Vagina (tissue), 2 donors: ENCODE measurements around the gene NLGN1. TPM values are rescaled to one million over a fixed set of nuclear protein-coding genes. Genes with fewer than 3 reads are reported as not detected.

Experiments used
- DNase-seq, 2 donors: peaks; one replicate each; pipeline ENCODE4 v3.0.0-alpha.2; 2017; ENCODE audit errors: extremely low spot score in 2 of 2
- H3K27ac ChIP-seq: fragments of 200-600 bp; sonication (generic); one replicate; pipeline ENCODE4 v1.5.1; 2019
- H3K27me3 ChIP-seq: fragments of 200-600 bp; sonication (generic); one replicate; pipeline ENCODE4 v1.5.1; 2019
- H3K36me3 ChIP-seq, 2 donors: fragments of 200-600 bp; sonication (generic); one replicate each; pipeline ENCODE4 v1.5.1; 2017 to 2019
- H3K4me1 ChIP-seq: fragments of 200-600 bp; sonication (generic); one replicate; pipeline ENCODE4 v1.5.1; 2019
- H3K4me3 ChIP-seq, 2 donors: fragments of 200-600 bp; sonication (generic); 1 replicate in 1 of 2; 2 replicates in 1 of 2; pipeline ENCODE4 v1.5.1; 2016 to 2019
- H3K9me3 ChIP-seq: fragments of 200-600 bp; sonication (generic); one replicate; pipeline ENCODE4 v1.5.1; 2019
- POLR2A ChIP-seq, 2 donors: fragments of 450-650 bp; IDR thresholded peaks; one replicate each; pipeline ENCODE4 v1.6.1; 2017; ENCODE audit warnings: antibody characterized with exemption in 2 of 2, mild to moderate bottlenecking in 2 of 2, moderate library complexity in 2 of 2
- POLR2AphosphoS5 ChIP-seq, 2 donors: sonication (generic); formaldehyde crosslinking; IDR thresholded peaks; one replicate each; pipeline ENCODE4 v1.9.0; 2017; ENCODE audit warnings: antibody characterized with exemption in 2 of 2, mild to moderate bottlenecking in 2 of 2, low read depth in 1 of 2; ENCODE audit not compliant: insufficient read depth in 1 of 2
- intact Hi-C: fragments of 100-400 bp; cut with DNase I; formaldehyde crosslinking; loops from one replicate; pipeline ENCODE4 v1.15.1; 2023
- total RNA-seq: library from RNA; depleted of rRNA; stranded (reverse); fragments of >200 nt; gene quantifications from one replicate; pipeline ENCODE4 v1.2.3, GENCODE V29; 2016
- TF ChIP-seq, protein P1 (sequence below), 3 experiments: fragments of 450-650 bp in 2 of 3; fragments of 200-600 bp in 1 of 3; sonication (generic) in 1 of 3; IDR thresholded peaks; one replicate each; pipeline ENCODE4 v1.5.1; 2017 to 2019; ENCODE audit warnings: antibody characterized with exemption in 3 of 3, mild to moderate bottlenecking in 2 of 3, moderate library complexity in 2 of 3

NLGN1 gene
- total RNA-seq, 1 donor from 2014 or later, result 4.7 TPM

DNA sequence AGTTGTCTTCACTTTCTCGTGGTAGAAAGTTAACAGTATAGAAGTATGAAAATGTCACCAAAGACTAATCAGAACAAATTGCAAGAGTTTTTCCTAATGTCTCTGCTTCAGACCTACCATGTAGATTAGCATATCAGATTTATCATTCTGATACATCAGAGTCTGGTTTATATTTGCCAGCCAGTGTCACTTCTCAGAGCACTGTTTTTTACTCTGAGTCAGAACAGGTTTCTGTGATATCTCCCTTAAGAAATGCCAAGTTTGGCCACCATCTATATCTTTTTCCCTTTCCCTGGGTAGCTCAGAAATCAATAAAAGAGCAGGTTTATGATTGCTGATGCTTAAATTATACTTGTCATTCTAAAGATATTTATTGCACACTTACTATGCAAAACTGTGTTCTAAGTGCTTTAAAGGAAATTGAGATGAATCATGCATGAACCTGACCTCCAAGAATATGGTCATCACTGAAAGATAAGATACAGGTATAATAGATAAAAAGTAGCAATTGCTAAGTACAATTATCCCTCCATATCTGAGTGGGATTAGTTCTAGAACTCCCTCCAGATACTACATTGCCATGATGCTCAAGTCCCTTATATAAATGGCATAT, 788.9 kb downstream of the NLGN1 start:
- Histone ChIP-seq H3K4me1 (no peaks in the 10 kb centered on the region), H3K27me3 (no peaks in the 10 kb centered on the region), H3K4me3 (no peak overlapping the region), H3K27ac (no peak overlapping the region), H3K9me3 (no peaks in the 10 kb centered on the region), H3K36me3 (no peaks in the 10 kb centered on the region)
- intact Hi-C loops, result no loop called here
- TF ChIP-seq, protein P1, sequence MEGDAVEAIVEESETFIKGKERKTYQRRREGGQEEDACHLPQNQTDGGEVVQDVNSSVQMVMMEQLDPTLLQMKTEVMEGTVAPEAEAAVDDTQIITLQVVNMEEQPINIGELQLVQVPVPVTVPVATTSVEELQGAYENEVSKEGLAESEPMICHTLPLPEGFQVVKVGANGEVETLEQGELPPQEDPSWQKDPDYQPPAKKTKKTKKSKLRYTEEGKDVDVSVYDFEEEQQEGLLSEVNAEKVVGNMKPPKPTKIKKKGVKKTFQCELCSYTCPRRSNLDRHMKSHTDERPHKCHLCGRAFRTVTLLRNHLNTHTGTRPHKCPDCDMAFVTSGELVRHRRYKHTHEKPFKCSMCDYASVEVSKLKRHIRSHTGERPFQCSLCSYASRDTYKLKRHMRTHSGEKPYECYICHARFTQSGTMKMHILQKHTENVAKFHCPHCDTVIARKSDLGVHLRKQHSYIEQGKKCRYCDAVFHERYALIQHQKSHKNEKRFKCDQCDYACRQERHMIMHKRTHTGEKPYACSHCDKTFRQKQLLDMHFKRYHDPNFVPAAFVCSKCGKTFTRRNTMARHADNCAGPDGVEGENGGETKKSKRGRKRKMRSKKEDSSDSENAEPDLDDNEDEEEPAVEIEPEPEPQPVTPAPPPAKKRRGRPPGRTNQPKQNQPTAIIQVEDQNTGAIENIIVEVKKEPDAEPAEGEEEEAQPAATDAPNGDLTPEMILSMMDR (IDR thresholded peaks at IDR 0.05), result no peak
- no peak for TF ChIP-seq POLR2A (IDR thresholded peaks at IDR 0.05)
- TF ChIP-seq POLR2AphosphoS5 (IDR thresholded peaks at IDR 0.05; ENCODE audit: insufficient read depth in 1 of 2, low read depth in 1 of 2), result no peak
- DNase-seq, result no peak

DNA sequence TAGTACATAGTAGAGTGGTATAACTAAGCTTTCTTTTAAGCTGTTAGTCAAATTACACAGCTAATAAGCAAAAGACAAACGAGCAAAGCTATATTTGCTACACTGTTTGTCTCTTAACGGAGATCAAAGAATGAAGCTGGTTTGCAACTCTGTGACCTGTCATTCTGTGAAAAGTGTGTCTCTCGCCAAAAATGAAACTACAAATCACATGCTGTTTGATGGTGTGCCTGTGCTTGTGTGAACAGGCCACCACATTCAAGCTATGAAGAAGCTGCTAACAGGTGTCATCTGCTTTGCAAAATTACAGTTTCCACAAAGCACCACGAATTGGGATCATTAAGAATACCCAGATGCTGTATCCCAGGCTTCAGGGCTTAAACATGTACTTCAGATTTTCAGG, 793.8 kb downstream of the NLGN1 start:
- Histone ChIP-seq H3K27ac (no peak overlapping the region), H3K27me3 (no peaks in the 10 kb centered on the region), H3K9me3 (no peaks in the 10 kb centered on the region), H3K36me3 (no peaks in the 10 kb centered on the region), H3K4me3 (no peak overlapping the region), H3K4me1 (no peaks in the 10 kb centered on the region)
- DNase-seq, result no peak
- TF ChIP-seq POLR2A (IDR thresholded peaks at IDR 0.05), result no peak
- intact Hi-C loops, result no loop called here

DNA sequence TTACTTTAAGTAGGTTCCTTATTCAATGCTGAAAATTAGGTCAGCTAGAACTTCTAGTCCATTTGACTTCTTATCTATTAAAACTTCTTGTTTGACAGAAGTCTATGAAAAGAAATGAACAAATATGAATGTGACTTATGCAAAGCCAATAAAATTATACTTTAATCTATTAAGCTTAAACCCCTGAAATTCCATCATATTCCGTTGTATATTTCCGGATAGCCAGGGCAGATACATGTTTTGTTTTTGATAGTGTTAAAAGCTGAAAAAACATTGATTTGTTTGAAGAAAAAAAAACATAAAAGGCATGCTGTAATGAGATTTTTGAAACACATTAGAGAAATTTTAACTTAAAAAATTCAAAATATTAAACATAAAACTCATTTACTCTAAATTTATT, 794.4 kb downstream of the NLGN1 start:
- Histone ChIP-seq H3K4me3 (no peak overlapping the region), H3K27ac (no peak overlapping the region)

DNA sequence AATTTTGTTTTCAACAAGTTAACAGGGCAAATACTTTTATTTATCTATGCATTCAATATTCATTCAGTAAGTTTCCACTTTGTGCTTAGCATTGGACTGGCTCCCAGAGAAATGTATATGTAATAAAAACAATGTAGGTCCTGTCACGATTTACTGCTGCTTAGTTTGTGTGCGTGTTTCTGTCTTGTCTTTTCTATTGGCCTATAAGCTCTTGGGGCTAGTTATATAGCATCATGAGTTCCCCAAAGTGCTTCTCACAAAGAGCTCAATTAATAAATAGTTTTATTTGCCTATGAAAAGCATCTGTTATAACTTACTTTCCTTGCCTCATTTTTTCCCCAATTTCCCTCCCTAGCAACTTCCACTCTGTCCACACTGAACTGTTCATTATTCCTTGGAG, 794.9 kb downstream of the NLGN1 start:
- TF ChIP-seq POLR2AphosphoS5 (IDR thresholded peaks at IDR 0.05; ENCODE audit: insufficient read depth in 1 of 2, low read depth in 1 of 2) (no peak), POLR2A (IDR thresholded peaks at IDR 0.05) (no peak)
- TF ChIP-seq, protein P1 (IDR thresholded peaks at IDR 0.05), result no peak
- intact Hi-C loops, result no loop called here
- no peak for DNase-seq

More for the DNA sequence above, 794.4 kb downstream of the NLGN1 start:
- no peak for DNase-seq
- H3K9me3 ChIP-seq, result no peaks in the 10 kb centered on the region
- H3K36me3 ChIP-seq, result no peaks in the 10 kb centered on the region
- no peaks in the 10 kb centered on the region for H3K4me1 ChIP-seq
- intact Hi-C loops, result no loop called here
- TF ChIP-seq, protein P1 (IDR thresholded peaks at IDR 0.05), result no peak
- TF ChIP-seq POLR2AphosphoS5 (IDR thresholded peaks at IDR 0.05; ENCODE audit: insufficient read depth in 1 of 2, low read depth in 1 of 2) (no peak), POLR2A (IDR thresholded peaks at IDR 0.05) (no peak)
- no peaks in the 10 kb centered on the region for H3K27me3 ChIP-seq

DNA sequence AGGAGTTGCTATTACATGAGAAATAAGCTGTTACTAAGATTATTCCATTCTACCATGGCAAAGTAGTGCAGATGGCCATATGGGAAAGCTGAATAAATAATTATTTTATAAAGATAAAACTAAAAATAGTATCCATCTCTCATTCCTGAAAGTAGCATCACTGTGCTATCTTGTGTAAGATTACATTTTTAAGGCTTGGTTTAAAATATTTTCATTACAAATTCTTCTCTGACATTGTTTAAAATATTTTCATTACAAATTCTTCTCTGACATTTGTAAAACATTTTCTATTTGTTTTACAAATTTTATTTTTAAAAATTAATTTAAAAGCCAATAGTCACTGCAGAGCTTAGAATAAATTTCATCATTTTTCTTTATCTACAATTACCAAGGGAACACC, 796.1 kb downstream of the NLGN1 start:
- Histone ChIP-seq H3K9me3 (no peaks in the 10 kb centered on the region), H3K4me3 (no peak overlapping the region), H3K36me3 (no peaks in the 10 kb centered on the region), H3K4me1 (no peaks in the 10 kb centered on the region), H3K27me3 (no peaks in the 10 kb centered on the region), H3K27ac (no peak overlapping the region)
- no peak for TF ChIP-seq POLR2A (IDR thresholded peaks at IDR 0.05)
- TF ChIP-seq, protein P1 (IDR thresholded peaks at IDR 0.05), result no peak
- TF ChIP-seq POLR2AphosphoS5 (IDR thresholded peaks at IDR 0.05; ENCODE audit: insufficient read depth in 1 of 2, low read depth in 1 of 2), result no peak
- intact Hi-C loops, result no loop called here
- no peak for DNase-seq

More for the DNA sequence above, 794.9 kb downstream of the NLGN1 start:
- no peaks in the 10 kb centered on the region for H3K9me3 ChIP-seq
- H3K36me3 ChIP-seq, result no peaks in the 10 kb centered on the region
- H3K27me3 ChIP-seq, result no peaks in the 10 kb centered on the region
- H3K27ac ChIP-seq, result no peak overlapping the region
- H3K4me3 ChIP-seq, result no peak overlapping the region
- no peaks in the 10 kb centered on the region for H3K4me1 ChIP-seq
